NCI-H748 (cell line): ENCODE measurements around the gene CSAD.
"Not testable (repeated sequence)": the region's sequence is repeated elsewhere in the genome, so short reads cannot be mapped to it uniquely, and the experiment has no call there.

Source experiments
- DNase-seq: peaks from one replicate; lab custom pipeline; 2025; ENCODE audit not compliant: unreplicated experiment; lab: John Stamatoyannopoulos, UW

Gene CSAD

DNA sequence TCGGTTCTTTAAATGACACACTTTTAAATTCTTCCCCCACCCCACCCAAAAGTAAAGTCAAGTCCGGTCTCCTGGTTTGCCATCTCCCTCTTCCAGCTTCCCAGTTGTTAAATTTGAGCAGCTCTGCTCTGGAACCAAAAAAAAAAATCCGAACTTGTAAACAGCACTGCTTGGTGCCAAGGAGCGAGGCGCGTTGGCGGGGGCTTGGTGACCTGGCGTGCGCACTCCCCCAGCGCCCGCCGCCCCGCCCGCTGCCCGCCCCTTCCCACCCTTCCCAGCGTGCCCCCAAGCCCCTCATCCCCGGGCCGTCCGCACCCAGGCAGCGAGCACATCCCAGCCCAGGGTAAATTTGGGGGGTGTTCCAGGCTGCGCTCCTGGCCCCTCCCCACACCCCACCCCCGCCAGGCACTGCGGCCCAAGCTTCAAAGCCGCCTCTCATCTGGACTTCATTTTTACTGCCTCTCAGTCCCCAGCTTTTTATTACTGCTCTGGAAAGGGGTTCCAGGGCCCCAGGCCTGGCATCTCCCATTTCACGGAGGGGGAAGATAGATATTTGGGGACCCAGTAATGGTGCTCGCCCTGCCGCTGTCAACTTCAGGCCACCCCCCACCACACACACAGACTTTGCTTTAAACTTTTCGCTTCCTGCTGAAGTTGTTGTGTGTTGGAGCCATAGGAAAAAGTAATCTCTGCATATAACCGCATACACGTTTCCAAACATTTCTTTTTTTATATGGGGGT is 38.0 kb upstream of the CSAD start:
- DNase-seq: no peak

DNA sequence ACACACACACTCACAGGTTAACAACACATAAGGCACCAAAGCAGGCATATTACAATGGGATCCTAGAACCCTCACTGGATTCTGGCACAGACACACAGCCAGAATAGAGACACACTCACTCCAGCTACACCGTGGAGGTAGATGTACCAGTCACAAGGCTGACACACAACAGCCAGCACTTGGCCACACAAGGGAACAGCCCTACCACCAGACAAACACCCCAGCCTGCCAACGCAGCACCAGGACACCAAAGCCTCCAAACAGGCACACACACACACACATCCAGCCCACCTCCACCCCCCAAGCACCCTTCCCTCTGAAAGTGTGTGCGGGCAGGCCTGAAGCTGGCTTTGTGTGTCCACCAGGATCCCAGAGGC is 37.2 kb upstream of the CSAD start:
- DNase-seq: no peak

DNA sequence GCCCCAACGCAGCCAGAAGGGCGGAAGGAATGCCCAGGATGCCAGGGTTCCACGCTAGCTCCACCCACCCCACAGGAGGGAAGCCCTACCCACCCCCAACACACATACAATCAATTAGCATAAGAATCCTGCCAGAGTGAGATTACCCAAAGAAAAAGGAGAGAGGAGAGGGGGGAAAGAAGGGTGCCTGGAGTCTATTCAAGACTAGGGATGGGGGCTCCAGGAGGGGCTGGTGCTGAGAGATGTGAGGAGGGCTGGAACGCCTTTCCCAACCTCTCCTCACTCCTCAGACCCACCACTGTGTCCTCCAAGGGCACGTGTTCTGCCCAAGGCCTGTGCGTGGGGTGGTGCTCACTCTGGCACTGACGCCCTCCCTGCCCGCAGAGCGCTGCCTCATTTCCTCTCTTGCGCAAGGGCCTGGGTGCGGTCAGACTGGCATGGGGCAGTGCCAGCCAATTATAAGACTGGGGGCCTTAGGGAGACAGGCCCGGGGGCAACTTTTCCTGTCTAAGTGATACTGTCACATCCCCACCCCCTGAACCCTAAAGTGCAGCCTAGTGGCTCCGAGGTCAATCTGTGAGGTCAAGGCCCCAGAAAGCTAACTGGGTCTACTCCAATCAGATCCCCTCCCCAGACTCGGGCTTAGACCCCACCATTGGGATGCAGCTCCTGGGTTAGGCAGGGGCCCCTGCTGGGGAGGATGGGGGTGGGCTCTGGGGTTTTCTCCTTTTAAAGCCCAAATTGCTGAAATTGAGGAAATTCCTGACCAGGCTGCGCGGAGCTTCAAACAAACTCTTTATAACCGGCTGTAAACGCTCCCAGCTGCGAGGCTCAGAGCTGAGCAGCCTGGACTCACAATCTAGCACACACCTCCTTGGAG is 36.6 kb upstream of the CSAD start:
- DNase-seq: no peak

DNA sequence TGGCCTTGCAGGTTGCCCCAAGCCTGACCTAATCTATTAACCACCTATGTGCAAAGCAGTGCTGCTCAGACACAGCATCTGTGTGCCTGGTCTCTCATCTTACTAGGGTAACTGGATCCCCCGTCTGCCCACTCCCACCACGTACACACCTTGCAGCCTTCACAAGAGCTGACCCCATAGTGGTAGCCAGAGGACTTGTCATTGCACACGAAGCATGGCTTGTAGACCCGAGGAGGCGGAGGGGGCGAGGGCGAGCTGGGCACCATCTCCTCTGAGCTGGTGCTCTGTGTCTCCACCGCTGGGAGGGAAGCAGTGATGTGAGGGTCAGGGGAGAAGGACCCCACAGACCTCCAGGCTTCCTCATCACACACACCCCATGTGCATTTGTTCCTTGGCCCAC is 34.8 kb upstream of the CSAD start:
- DNase-seq: no peak

DNA sequence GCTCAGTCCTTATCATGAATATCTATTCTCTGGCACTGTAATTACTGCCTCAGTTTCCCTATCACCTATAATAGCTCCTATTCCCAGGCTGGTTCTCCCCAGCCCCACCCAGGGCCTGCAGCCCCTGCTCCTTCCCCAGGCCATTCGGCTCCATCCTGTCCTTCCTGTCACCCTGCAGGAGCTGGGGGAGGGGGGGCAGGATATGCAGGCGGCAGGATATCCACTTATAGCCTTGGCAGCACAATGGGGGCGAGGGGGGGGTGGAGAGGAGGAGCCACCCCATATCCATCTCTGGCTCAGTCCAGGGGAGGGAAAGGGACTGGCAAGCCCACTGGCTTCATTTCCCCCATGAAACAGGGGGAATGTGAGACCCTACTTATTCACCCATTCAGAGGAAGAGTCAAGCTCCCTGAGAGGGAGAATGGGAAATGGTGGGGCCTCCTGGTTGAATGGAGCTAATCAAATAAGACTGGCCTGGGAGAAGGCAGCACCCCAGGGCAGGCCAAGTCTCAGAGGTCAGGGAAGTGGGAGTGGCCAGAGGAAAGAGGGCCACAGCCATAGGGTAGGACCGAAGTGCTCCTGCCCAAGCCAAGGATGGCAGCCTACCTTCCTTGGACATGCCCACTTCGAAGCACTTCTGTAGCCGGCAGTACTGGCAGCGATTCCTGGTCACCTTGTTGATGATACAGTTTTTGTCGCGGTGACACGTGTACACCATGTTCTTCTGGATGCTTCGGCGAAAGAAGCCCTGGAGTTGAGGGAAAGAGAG is 34.1 kb upstream of the CSAD start:
- no peak for DNase-seq

DNA sequence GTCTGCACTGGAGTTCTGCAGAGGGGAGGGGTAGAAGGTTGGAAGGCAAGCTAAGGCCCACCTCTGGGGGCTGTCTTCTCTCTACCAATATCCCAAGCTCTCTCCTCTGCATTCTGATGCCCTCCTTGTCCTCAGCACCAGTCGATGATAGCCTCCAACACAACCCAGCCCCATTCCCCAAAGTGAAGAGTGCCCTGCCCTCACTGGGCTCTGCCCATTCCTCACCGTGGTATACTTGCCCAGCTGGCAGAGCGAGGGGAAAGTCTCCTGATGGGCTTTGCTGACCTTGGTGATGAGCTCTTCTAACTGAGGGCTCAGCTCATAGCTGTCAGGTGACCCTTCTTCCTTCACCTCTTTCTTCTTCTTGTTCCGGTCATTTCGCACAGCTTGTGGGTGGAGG is 33.5 kb upstream of the CSAD start:
- no peak for DNase-seq

DNA sequence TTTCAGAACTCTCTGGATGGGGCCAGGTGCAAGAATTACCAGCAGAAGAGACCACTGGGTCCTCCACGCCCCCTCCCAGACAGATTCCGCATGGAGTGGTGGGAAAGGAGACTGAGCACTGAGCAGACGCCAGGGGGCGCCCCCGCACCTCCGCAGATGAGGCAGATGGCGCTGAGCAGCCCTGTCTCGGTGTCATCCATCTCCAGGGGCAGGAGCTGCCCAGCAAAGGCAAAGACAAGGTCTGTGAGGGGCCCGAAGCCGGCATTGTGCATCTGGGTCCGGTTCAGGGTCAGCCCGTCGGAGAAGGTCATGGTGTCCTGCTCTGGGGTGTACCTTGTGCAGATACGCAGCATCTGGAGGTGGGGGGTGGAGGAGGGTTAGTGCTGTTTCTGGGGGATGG is 32.6 kb upstream of the CSAD start:
- DNase-seq: peak; percentile 84

DNA sequence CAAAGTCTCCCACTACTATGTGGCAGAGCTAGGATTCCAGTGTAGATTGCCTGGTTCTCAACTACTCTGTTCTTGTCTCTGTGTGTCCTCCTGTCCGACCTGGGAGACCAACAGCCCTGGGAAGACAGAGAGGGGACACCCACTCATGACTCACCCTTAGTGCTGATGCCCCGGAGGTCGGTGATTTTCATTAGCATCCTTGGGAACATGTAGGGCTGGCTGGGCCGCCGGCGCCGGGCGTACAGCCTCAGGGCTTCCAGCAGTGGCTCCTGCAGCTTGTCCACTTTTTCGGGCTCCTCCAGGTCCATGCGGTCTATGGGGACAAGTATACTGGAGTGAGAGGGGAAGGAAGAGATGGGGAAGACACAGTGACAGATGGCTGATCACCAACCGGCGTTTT is 32.2 kb upstream of the CSAD start:
- no peak for DNase-seq

DNA sequence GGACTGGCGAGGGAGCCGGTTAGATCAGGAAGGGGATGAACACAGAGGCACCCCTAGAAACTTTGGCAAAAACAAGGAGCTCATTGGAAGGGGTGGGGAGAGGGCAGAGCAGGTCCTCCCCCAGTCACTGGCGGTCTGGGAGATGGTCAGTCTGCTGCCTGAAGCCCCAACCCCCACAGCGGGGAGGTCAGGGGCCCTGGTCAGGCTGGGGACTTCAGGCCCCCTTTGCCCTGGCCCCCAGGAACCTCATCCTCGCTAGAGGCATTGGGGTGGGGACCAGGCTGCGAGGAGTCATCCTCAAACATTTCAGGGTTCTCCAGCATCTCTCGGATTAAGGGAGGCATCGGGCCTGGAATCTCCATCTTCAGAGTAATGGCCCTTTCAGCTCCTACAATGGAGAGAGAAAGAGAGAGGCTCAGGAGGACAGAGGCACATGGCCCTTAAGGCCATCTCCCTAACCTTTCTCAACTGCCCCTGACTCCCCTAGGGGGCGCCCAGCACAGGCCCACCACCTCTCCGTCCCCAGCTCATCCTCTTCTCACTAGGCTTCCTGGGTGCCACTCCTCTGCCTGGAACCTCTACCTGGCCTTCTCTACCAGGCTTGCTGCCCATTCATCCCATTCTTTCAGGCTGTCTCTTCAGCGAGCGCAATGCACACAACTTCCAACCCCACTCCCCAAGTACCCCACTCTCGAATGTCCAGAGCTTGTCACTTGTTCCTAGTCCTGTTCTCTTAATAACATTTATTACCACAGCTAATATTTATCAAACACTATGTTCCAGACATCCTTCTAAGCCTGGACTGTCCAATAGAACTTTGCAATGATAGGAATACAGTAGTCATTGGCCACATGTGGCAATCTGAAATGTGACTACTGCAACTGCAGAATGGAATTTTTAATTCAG is 31.0 kb upstream of the CSAD start:
- DNase-seq: peak; percentile 21

DNA sequence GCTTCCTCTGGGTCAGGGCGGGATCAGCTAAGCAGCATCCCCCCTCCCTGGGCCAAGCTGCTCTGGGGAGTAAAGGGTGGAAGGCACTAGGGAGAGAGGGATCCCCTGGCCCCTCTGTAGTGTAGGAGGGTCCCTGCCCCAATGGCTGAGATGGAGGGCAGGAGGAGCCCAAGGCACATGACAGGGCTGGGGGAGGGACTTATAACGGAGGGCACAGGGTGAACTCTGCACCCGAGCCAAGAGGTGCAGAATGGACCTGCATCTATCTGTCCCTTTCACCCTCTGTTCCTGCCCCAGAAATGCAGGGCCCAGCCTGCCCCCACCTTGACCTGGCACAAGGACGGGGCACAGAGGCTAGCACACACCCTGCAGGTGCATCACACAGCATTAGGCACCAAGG is 30.1 kb upstream of the CSAD start:
- DNase-seq: no peak

DNA sequence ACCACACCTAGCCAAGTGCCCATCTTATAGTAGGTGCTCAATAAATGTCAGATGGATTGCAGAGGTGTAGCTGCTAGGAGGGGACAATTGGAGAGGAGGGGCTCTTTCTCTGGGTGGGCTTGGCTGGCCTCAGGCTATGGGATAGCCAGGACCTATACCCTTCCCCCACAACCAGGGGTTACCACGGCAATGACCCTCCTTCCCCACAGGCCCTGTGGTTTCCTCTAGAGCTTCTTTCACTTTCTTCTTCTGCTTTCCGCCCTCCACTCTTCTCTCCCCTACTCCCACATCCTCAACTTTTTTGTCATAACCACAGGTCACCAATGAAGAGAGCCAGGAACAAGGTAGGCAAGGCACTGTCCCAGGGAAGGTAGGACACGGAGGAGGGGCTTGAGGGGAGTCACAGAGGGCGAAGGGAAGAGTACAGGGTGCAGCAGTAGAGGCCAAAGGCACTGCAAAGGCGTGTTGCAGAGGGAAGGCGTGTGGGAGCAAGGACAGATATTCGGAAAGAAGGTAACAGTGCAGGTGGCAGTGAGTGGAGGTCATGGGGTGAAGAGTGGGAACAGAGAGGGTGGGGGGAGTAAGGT is 28.2 kb upstream of the CSAD start:
- no peak for DNase-seq

DNA sequence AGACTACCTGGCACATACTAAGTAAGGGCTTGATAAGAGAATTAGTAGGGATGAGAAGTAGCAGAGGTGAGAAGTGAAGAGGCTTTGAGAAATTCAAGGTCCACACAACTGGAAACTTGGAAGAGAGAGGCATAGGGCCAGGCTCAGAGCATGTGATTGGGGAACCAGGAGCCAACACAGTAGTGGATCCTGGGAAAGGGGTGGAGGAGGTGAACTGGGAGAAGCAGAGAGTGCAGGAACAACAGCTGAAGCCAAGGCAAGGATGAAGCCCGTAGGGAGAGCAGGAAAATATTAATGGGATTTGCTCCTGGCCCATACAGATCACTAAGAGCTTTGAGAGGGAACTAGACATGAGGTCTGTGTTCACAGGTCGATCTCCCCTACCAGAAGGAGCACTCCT is 27.7 kb upstream of the CSAD start:
- DNase-seq: no peak

DNA sequence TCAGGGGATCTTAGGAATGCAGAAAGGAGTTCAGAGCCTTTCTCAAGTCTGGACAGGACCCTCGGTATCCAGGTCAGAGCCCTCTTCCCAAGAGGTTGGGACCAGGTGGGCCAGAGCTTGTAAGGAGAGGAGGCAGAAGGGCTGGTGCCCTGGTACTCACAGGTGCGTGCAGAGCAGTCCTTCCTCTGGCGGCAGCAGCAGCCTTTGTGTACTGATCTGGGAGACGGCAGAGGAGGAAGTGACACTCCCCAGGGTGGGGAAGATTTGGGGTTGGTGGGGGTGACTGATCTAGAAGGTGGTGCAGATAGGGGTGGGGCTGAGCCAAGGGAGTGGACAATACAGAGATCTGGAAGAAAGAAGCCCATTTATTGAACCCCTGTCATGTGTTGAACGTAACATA is 26.3 kb upstream of the CSAD start, which contains the start of gene ITGB7:
Gene ITGB7, minus strand, starts transcription at position 210 of the 400 bp plus-strand sequence. CDS start 6,808 bp downstream, outside the sequence.
- DNase-seq: no peak

DNA sequence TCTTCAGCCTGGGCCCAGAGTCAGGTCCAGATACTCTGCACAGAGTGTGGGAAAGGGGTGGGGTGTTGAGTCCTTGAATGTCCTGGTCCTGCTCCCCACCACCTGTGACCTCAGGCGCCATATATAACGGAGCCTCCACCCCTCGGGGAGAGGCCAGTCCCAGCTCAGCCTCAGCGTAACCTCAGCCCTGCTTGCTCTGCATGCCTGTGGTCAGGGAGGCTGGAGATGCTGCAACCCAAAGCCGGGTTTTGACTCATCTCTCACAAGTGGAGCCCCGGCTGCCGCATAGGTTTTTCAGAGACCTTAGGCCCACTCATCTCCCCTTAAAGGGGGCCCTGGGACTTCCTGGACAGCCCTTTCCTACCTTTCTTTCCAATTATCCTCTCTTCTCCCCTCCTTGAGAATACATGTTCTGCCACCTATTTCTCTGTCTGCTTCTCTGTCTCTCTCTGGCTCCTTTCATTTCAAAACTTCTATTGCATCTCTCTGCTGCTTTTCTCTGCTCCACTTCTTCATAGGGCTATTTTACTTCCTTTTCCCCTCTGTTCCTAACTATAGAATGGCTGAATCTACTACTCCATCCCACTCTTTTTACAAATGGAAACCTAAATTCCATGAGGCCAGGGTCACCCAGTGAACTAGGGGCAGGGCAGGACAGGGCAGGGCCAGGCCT is 25.2 kb upstream of the CSAD start:
- no peak for DNase-seq

DNA sequence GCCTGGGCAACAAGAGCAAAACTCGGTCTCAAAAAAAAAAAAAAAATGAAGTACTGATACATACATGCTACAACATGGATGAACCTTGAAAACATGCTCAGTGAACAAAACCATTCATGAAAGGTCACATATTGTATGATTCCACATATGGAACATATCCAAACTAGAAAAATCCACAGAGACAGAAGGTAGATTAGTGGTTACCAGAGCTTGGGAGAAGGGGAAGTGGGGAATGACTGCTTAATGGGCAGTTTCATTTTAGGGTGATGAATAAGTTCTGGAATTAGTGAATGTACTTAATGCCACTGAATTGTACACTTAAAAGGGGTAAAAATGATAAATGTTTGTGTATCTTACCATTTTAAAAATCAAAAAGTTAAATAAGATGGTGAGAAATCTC is 23.6 kb upstream of the CSAD start:
- no peak for DNase-seq

DNA sequence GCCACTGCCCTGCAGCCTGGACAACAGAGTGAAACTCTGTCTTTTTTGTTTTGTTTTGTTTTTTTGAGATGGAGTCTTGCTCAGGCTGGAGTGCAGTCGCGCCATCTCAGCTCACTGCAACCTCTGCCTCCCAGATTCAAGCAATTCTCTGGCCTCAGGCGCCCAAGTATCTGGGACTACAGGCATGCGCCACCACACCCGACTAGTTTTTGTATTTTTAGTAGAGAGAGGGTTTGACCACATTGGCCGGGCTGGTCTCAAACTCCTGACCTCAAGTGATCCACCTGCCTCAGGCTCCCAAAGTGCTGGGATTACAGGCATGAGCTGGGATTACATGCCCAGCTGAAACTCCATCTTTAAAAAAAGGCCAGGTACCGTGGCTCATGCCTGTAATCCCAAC is 21.6 kb upstream of the CSAD start:
- DNase-seq: not testable (repeated sequence)

DNA sequence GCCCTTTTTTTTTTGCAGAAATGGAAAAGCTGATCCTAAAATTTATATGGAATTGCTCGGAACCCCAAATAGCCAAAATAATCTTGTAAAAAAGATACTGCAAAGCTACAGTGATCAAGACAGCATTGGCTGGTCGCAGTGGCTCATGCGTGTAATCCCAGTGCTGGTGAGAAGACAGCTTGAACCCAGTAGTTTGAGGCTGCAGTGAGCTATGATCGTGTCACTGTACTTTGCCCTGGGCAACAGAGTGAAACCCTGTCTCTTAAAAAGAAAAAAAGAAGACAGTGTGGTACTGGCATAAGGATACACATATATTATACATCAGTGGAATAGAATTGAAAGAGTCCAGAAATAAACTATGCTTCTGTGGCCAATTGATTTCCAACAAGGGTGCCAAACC is 20.9 kb upstream of the CSAD start:
- no peak for DNase-seq

DNA sequence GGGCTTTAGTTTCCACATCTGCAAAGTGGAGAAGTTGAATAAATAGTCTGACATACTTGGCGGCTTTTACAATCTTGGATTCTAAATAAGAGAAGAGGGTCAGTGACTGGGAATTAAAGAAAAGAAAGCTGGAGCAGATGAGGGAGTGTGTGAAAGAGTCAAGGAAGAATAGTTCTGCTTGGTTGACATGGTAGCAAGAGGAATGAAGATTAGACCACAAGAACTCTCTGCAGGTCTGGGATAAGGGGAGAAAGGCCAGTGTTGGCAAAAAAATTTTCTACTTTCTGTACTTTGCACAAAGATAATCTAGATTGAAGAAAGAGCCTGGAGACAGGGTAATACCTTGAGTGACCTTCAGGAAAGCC is 20.4 kb upstream of the CSAD start:
- DNase-seq: no peak

DNA sequence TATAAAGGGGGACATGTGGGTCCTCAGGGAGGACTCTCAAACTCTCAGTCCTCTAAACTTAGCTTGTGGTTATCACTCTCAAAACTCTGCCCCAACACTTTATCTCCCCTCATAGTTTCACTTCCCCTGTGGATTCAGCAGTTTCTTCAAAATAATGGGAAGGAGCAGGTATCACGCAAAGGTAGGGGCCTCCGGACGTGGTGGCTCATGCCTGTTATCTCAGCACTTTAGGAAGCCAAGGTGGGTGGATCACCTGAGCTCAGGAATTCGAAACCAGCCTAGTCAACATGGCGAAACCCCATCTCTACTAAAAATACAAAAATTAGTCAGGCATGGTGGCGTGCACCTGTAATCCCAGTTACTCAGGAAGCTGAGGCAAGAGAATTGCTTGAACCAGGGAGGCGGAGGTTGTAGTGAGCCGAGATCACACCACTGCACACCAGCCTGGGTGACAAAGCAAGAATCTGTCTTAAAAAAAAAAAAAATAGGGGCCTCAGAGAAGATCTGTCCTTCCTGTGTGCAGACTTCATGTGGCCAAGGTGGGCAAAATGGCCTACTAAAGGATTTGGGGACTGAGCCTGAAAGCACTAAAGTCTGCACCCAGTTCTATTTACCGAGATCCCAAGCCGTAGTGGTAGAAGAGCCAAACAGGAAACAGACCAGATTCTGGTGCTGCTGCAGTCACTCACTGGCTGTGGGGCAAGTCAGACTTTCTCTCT is 19.9 kb upstream of the CSAD start:
- no peak for DNase-seq
